ENCODE results near the gene MSI2.

MSI2 gene

GRCh38 chr17:57586196-57586740, 329.9 kb downstream of the MSI2 start:
- ChIA-PET CTCF (interaction anchor here (0.6 to 0.7 kb wide), 2 partner anchors 10 to 76 kb away, joined by 3 read pairs; no protein-coding TSS in a partner anchor), POLR2A (no interaction called here)
- TF ChIP-seq FOXK2 (IDR thresholded peaks at IDR 0.05) (no peak), SUZ12 (IDR thresholded peaks at IDR 0.05) (no peak), LEF1 (IDR thresholded peaks at IDR 0.05; ENCODE audit: borderline replicate concordance) (no peak), CTBP1 (IDR thresholded peaks at IDR 0.05; ENCODE audit: borderline replicate concordance) (no peak), BHLHE40 (IDR thresholded peaks at IDR 0.05; ENCODE audit: borderline replicate concordance) (no peak), ZNF384 (IDR thresholded peaks at IDR 0.05) (0 out of 2 replicates have a peak, but pooled peaks have one; percentile 16)
- TF ChIP-seq, protein P1, sequence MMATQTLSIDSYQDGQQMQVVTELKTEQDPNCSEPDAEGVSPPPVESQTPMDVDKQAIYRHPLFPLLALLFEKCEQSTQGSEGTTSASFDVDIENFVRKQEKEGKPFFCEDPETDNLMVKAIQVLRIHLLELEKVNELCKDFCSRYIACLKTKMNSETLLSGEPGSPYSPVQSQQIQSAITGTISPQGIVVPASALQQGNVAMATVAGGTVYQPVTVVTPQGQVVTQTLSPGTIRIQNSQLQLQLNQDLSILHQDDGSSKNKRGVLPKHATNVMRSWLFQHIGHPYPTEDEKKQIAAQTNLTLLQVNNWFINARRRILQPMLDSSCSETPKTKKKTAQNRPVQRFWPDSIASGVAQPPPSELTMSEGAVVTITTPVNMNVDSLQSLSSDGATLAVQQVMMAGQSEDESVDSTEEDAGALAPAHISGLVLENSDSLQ (IDR thresholded peaks at IDR 0.05), result no peak
- DNase-seq (ENCODE audit: extremely low spot score), result no peak

GRCh38 chr17:57586742-57587141, 330.4 kb downstream of the MSI2 start:
- DNase-seq (ENCODE audit: extremely low spot score), result no peak
- ChIA-PET CTCF (interaction anchor here (0.6 to 0.7 kb wide), 2 partner anchors 10 to 75 kb away, joined by 3 read pairs; no protein-coding TSS in a partner anchor), POLR2A (no interaction called here)
- TF ChIP-seq LEF1 (IDR thresholded peaks at IDR 0.05; ENCODE audit: borderline replicate concordance) (no peak), SP1 (IDR thresholded peaks at IDR 0.05) (no peak), ZNF384 (IDR thresholded peaks at IDR 0.05) (no peak), BHLHE40 (IDR thresholded peaks at IDR 0.05; ENCODE audit: borderline replicate concordance) (no peak), SUZ12 (IDR thresholded peaks at IDR 0.05) (no peak)

DNA sequence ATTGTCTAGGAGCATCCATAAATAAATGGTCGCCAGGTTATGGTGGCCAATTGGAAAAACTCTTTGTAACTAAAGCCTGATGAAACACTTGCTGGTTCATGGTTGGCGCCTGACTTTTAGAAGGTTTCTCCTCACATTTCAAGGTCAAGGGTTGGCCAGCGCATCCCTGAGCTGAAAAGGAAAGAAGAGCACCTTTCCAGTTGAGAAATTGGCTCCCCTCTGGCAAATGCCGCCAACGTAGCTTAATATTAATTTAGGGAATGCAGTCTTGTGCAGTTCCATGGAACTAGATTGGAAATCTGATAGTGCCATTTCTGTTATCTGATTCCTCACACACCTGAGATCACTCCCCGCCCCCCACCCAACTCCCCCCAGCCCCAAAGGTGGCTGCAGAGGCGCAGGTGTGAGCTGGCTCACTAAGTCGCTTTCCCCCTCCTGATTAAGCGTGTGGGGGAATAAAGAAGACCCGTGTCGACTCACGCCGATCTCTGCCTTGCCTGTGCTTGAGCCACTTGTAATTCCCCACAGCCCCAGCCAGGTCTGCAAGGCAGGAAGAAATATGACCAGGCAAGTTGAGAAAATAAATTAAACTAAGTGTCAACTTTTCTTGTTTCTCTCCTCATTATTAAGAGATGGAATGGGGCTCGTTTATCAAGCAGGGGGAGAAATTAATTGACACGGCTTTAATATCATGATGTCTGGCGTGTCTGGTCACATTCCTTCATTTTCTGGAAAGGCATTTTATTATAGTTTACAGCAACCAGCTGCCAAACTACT, 331.1 kb downstream of the MSI2 start:
- POLR2A ChIA-PET, result no interaction called here
- TF ChIP-seq NFRKB (IDR thresholded peaks at IDR 0.05) (no peak), BHLHE40 (IDR thresholded peaks at IDR 0.05; ENCODE audit: borderline replicate concordance) (no peak), TARDBP (IDR thresholded peaks at IDR 0.05) (no peak), ELF4 (IDR thresholded peaks at IDR 0.05) (no peak), SP1 (IDR thresholded peaks at IDR 0.05) (no peak), LEF1 (IDR thresholded peaks at IDR 0.05; ENCODE audit: borderline replicate concordance) (no peak), FOXA1 (IDR thresholded peaks at IDR 0.05) (no peak), L3MBTL2 (conservative IDR thresholded peaks at IDR 0.05) (no peak), ZNF384 (IDR thresholded peaks at IDR 0.05) (no peak)
- TF ChIP-seq, protein P1 (IDR thresholded peaks at IDR 0.05), result no peak
- DNase-seq (ENCODE audit: extremely low spot score), result no peak
- CTCF ChIA-PET, result no interaction called here

DNA sequence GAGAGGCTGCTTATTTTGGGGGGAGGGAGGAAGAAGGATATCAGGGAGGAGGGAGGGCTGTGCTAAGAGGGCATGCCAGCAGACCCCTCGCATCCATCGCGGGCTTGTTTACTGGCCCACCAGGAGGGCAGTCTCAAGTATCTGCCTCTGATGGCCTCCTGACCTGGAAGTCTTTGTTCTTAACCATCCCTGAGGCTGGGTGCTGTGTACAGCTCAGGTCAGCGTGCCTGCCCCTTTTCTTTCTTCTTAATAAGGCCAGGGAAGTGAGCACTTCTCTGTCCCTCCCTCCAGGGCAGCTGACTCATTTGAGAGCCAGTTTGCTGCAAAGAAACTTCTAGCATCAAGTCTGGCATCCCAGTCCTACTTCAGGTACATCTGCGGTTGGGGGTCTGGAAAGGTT, 331.8 kb downstream of the MSI2 start:
- CTCF ChIA-PET, result no interaction called here

GRCh38 chr17:57589151-57590034, 333.1 kb downstream of the MSI2 start:
- no peak for DNase-seq (ENCODE audit: extremely low spot score)
- ChIA-PET POLR2A (no interaction called here), CTCF (no interaction called here)

More for the DNA sequence above, 331.8 kb downstream of the MSI2 start:
- TF ChIP-seq BHLHE40 (IDR thresholded peaks at IDR 0.05; ENCODE audit: borderline replicate concordance) (no peak), LEF1 (IDR thresholded peaks at IDR 0.05; ENCODE audit: borderline replicate concordance) (no peak), NFRKB (IDR thresholded peaks at IDR 0.05) (no peak), ARNT (IDR thresholded peaks at IDR 0.05) (no peak)
- DNase-seq (ENCODE audit: extremely low spot score), result no peak
- POLR2A ChIA-PET, result no interaction called here

DNA sequence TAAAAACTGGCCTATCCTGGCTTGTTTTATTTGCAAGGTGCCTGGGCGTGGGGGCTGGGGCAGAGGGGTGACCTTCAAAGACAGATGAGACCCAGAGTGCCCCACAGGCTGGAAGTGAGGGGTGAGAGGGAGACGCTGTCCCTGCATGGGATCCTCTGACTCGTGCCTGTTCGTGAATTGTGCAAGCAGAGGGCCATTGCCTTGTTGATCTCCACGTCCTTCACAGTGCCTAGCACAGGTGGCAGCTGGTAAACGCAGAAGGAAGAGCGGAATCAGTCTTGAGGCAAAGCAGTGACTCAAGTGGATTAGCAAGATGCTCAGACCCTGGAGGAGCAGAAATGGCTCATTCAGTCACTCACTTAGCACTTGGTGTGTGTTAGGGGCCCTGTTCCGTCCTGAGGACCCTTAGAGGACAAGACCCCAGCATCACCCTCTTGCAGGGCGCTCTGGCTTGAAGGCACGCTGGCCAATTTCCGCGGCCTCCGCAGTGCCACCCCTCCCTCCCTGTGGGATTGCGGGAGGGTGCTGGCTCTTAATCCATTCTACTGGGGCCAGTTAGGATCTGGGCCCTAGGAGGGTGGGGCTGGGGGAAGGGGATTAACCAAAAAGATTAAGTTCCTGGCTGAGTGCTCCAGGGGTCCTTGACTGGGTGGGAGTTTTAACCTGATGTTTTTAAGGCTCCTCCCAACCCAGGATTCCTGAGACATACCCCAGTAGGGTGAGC, 337.6 kb downstream of the MSI2 start:
- CTCF ChIA-PET, result interaction anchor here (0.8 kb wide), 1 partner anchor 41 kb away, joined by 3 read pairs; no protein-coding TSS in a partner anchor
- DNase-seq (ENCODE audit: extremely low spot score), result no peak
- POLR2A ChIA-PET, result no interaction called here
- no peak for TF ChIP-seq FOXK2 (IDR thresholded peaks at IDR 0.05)
- no peak for TF ChIP-seq BHLHE40 (IDR thresholded peaks at IDR 0.05; ENCODE audit: borderline replicate concordance)

More at GRCh38 chr17:57589151-57590034, 333.1 kb downstream of the MSI2 start:
- TF ChIP-seq TARDBP (IDR thresholded peaks at IDR 0.05) (no peak), LEF1 (IDR thresholded peaks at IDR 0.05; ENCODE audit: borderline replicate concordance) (no peak), ELF4 (IDR thresholded peaks at IDR 0.05) (no peak), SUZ12 (IDR thresholded peaks at IDR 0.05) (no peak), ARNT (IDR thresholded peaks at IDR 0.05) (no peak), HDGF (IDR thresholded peaks at IDR 0.05; ENCODE audit: borderline replicate concordance) (no peak)

DNA sequence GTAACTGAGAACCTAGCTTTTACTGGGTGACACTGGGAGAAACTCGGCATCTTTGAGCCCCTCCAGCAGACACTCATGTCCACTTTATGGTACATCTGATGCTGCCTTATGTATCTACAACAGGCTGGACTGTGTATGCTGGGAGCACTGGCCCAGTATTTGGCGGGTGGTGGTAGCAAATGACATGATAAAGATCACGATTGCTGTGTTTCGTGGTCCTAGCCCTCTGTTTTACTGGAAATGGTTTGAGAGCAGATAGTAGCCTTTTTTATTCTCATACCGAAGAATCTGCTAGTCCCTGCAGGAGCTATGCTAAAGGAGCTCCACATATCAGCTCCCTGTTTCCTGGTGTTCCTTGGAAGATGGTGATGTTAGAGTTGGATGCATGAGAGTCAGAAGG, 338.4 kb downstream of the MSI2 start:
- no peak for DNase-seq (ENCODE audit: extremely low spot score)
- no peak for TF ChIP-seq SUZ12 (IDR thresholded peaks at IDR 0.05)
- no peak for TF ChIP-seq CTBP1 (IDR thresholded peaks at IDR 0.05; ENCODE audit: borderline replicate concordance)
- TF ChIP-seq, protein P1 (IDR thresholded peaks at IDR 0.05), result no peak
- TF ChIP-seq FOXM1 (IDR thresholded peaks at IDR 0.05; ENCODE audit: borderline replicate concordance), result no peak
- TF ChIP-seq NFRKB (IDR thresholded peaks at IDR 0.05), result no peak
- TF ChIP-seq BHLHE40 (IDR thresholded peaks at IDR 0.05; ENCODE audit: borderline replicate concordance), result no peak
- no peak for TF ChIP-seq L3MBTL2 (conservative IDR thresholded peaks at IDR 0.05)
- no peak for TF ChIP-seq FOXA1 (IDR thresholded peaks at IDR 0.05)
- TF ChIP-seq ELF4 (IDR thresholded peaks at IDR 0.05), result no peak
- no peak for TF ChIP-seq ZNF384 (IDR thresholded peaks at IDR 0.05)
- no peak for TF ChIP-seq ARNT (IDR thresholded peaks at IDR 0.05)
- TF ChIP-seq HDGF (IDR thresholded peaks at IDR 0.05; ENCODE audit: borderline replicate concordance), result no peak
- no peak for TF ChIP-seq FOXK2 (IDR thresholded peaks at IDR 0.05)
- TF ChIP-seq LEF1 (IDR thresholded peaks at IDR 0.05; ENCODE audit: borderline replicate concordance), result no peak
- no peak for TF ChIP-seq SP1 (IDR thresholded peaks at IDR 0.05)
- no peak for TF ChIP-seq TARDBP (IDR thresholded peaks at IDR 0.05)
- CTCF ChIA-PET, result interaction anchor here (0.6 to 0.8 kb wide), 2 partner anchors 42 to 123 kb away, joined by 3 read pairs; no protein-coding TSS in a partner anchor
- POLR2A ChIA-PET, result interaction anchor here (1.1 kb wide), 1 partner anchor 122 kb away, joined by 3 read pairs; no protein-coding TSS in a partner anchor

Data from HEK293T (cell line).